SK-N-SH treated with all-trans-retinoic acid at 6 μM for 48 hours (cell line): Measurements from ENCODE around the gene ALPG.

Source experiments
- ATAC-seq: fragments of 200-7000 bp; cut with Tn5 transposase; 3 replicates; pipeline ENCODE4 v1.9.1; 2020; ENCODE audit warnings: mild to moderate bottlenecking, moderate library complexity
- BACH2 ChIP-seq: fragments of 250-450 bp; sonication (Bioruptor Pico); IDR thresholded peaks from 2 replicates; pipeline ENCODE4 v1.9.0; 2021; ENCODE audit warnings: mild to moderate bottlenecking, borderline replicate concordance
- CSDC2 ChIP-seq: fragments of 250-450 bp; sonication (Bioruptor Pico); IDR thresholded peaks from 2 replicates; pipeline ENCODE4 v1.5.0; 2020; ENCODE audit warnings: mild to moderate bottlenecking, moderate library complexity
- ESRRG ChIP-seq: fragments of 250-450 bp; sonication (Bioruptor Pico); IDR thresholded peaks from 2 replicates; pipeline ENCODE4 v1.6.1; 2021; ENCODE audit warnings: mild to moderate bottlenecking
- GLIS3 ChIP-seq: fragments of 250-450 bp; sonication (Bioruptor Pico); IDR thresholded peaks from 2 replicates; pipeline ENCODE4 v1.5.0; 2020; ENCODE audit warnings: mild to moderate bottlenecking, moderate library complexity
- ISL1 ChIP-seq: fragments of 250-450 bp; sonication (Bioruptor Pico); IDR thresholded peaks from 2 replicates; pipeline ENCODE4 v2.1.2; 2022; ENCODE audit warnings: mild to moderate bottlenecking, moderate library complexity
- OSR1 ChIP-seq: fragments of 250-450 bp; sonication (Bioruptor Pico); IDR thresholded peaks from 2 replicates; pipeline ENCODE4 v1.8.0; 2022; ENCODE audit warnings: moderate library complexity, mild to moderate bottlenecking, inconsistent platforms
- PATZ1 ChIP-seq: fragments of 250-450 bp; sonication (Bioruptor Pico); IDR thresholded peaks from 2 replicates; pipeline ENCODE4 v1.8.0; 2020; ENCODE audit warnings: mild to moderate bottlenecking, moderate library complexity, borderline replicate concordance
- PPARA ChIP-seq: fragments of 250-450 bp; sonication (Bioruptor Pico); IDR thresholded peaks from 2 replicates; pipeline ENCODE4 v1.5.0; 2020; ENCODE audit warnings: mild to moderate bottlenecking, borderline replicate concordance
- RARB ChIP-seq: fragments of 250-450 bp; sonication (Bioruptor Pico); IDR thresholded peaks from 2 replicates; pipeline ENCODE4 v1.8.0; 2021; ENCODE audit warnings: mild to moderate bottlenecking, moderate library complexity
- SNAI2 ChIP-seq: fragments of 250-450 bp; sonication (Bioruptor Pico); IDR thresholded peaks from 2 replicates; pipeline ENCODE4 v1.5.0; 2020; ENCODE audit warnings: mild to moderate bottlenecking, moderate library complexity
- TCF4 ChIP-seq: fragments of 250-450 bp; sonication (Bioruptor Pico); IDR thresholded peaks from 2 replicates; pipeline ENCODE4 v1.8.0; 2021; ENCODE audit warnings: mild to moderate bottlenecking, moderate library complexity, borderline replicate concordance
- TOX ChIP-seq: fragments of 250-450 bp; sonication (Bioruptor Pico); IDR thresholded peaks from 2 replicates; pipeline ENCODE4 v1.8.0; 2021; ENCODE audit warnings: mild to moderate bottlenecking, moderate library complexity, borderline replicate concordance
- TSHZ2 ChIP-seq: fragments of 250-450 bp; sonication (Bioruptor Pico); IDR thresholded peaks from 2 replicates; pipeline ENCODE4 v1.5.0; 2020; ENCODE audit warnings: mild to moderate bottlenecking, moderate library complexity
- ZC3H10 ChIP-seq: fragments of 250-450 bp; sonication (Bioruptor Pico); IDR thresholded peaks from 2 replicates; pipeline ENCODE4 v1.5.1; 2021; ENCODE audit warnings: mild to moderate bottlenecking, moderate library complexity
- ZFP3 ChIP-seq: fragments of 250-450 bp; sonication (Bioruptor Pico); IDR thresholded peaks from 2 replicates; pipeline ENCODE4 v1.5.0; 2020; ENCODE audit warnings: mild to moderate bottlenecking, moderate library complexity
- ZFP30 ChIP-seq: fragments of 450-650 bp; formaldehyde crosslinking; IDR thresholded peaks from 2 replicates; pipeline ENCODE4 v1.5.0; 2022; ENCODE audit warnings: mild to moderate bottlenecking, moderate library complexity
- ZNF565 ChIP-seq: fragments of 450-650 bp; formaldehyde crosslinking; conservative IDR thresholded peaks from 2 replicates; pipeline ENCODE4 v1.5.0; 2020; ENCODE audit warnings: low read depth, mild to moderate bottlenecking, moderate library complexity
- ZNF70 ChIP-seq: fragments of 450-650 bp; formaldehyde crosslinking; IDR thresholded peaks from 2 replicates; pipeline ENCODE4 v1.5.0; 2020; ENCODE audit warnings: mild to moderate bottlenecking, moderate library complexity
- ZNF8 ChIP-seq: fragments of 450-650 bp; formaldehyde crosslinking; IDR thresholded peaks from 2 replicates; pipeline ENCODE4 v1.5.0; 2020; ENCODE audit warnings: mild to moderate bottlenecking, moderate library complexity
- TF ChIP-seq, protein P1 (sequence below): fragments of 250-450 bp; sonication (Bioruptor Pico); IDR thresholded peaks from 2 replicates; pipeline ENCODE4 v1.5.1; 2021; ENCODE audit warnings: mild to moderate bottlenecking, moderate library complexity
- TF ChIP-seq, protein P2 (sequence below): fragments of 250-450 bp; sonication (Bioruptor Pico); IDR thresholded peaks from 2 replicates; pipeline ENCODE4 v1.8.0; 2021; ENCODE audit warnings: low read depth, mild to moderate bottlenecking, moderate library complexity, borderline replicate concordance
- TF ChIP-seq, protein P3 (sequence below): fragments of 250-450 bp; sonication (Bioruptor Pico); IDR thresholded peaks from 2 replicates; pipeline ENCODE4 v1.5.1; 2020; ENCODE audit warnings: low read depth, mild to moderate bottlenecking, moderate library complexity

Gene ALPG

GRCh38 chr2:232457121-232458011, 50.7 kb downstream of the ALPG start (continued):
- TF ChIP-seq TSHZ2 (CRISPR knock-in tag) (no peak), OSR1 (CRISPR knock-in tag) (no peak), ZFP3 (CRISPR knock-in tag) (no peak), ZNF70 (CRISPR knock-in tag) (no peak), ZNF8 (CRISPR knock-in tag) (no peak), ZC3H10 (CRISPR knock-in tag) (no peak)
- TF ChIP-seq, protein P1, sequence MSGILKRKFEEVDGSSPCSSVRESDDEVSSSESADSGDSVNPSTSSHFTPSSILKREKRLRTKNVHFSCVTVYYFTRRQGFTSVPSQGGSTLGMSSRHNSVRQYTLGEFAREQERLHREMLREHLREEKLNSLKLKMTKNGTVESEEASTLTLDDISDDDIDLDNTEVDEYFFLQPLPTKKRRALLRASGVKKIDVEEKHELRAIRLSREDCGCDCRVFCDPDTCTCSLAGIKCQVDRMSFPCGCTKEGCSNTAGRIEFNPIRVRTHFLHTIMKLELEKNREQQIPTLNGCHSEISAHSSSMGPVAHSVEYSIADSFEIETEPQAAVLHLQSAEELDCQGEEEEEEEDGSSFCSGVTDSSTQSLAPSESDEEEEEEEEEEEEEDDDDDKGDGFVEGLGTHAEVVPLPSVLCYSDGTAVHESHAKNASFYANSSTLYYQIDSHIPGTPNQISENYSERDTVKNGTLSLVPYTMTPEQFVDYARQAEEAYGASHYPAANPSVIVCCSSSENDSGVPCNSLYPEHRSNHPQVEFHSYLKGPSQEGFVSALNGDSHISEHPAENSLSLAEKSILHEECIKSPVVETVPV (CRISPR knock-in tag), result no peak

DNA sequence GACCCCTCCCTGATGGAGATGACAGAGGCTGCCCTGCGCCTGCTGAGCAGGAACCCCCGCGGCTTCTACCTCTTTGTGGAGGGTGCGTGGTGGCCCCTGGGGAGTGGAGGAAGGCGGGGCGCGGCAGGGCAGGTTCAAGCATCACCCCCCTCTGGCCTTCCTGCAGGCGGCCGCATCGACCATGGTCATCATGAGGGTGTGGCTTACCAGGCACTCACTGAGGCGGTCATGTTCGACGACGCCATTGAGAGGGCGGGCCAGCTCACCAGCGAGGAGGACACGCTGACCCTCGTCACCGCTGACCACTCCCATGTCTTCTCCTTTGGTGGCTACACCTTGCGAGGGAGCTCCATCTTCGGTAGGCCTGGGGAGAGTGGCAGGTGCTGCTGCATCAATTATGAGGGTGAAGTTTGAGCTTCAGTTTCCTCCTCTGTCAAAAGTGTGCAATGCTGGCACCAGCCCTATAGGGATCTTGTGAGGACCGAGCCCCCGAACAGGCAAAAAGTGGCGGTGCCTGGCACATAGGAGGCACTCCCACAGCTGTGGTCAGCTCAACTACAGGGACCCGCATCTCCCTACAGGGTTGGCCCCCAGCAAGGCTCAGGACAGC, 51.5 kb downstream of the ALPG start:
- TF ChIP-seq ZNF70 (CRISPR knock-in tag) (no peak), ZNF8 (CRISPR knock-in tag) (no peak), ESRRG (CRISPR knock-in tag) (no peak), GLIS3 (CRISPR knock-in tag) (no peak), CSDC2 (no peak), ISL1 (CRISPR knock-in tag) (no peak), RARB (no peak), PATZ1 (CRISPR knock-in tag) (no peak), ZNF565 (no peak), TCF4 (CRISPR knock-in tag) (no peak), PPARA (CRISPR knock-in tag) (no peak), SNAI2 (CRISPR knock-in tag) (no peak), BACH2 (CRISPR knock-in tag) (no peak), ZFP30 (CRISPR knock-in tag) (no peak), TSHZ2 (CRISPR knock-in tag) (no peak), TOX (CRISPR knock-in tag) (no peak)
- TF ChIP-seq, protein P2, sequence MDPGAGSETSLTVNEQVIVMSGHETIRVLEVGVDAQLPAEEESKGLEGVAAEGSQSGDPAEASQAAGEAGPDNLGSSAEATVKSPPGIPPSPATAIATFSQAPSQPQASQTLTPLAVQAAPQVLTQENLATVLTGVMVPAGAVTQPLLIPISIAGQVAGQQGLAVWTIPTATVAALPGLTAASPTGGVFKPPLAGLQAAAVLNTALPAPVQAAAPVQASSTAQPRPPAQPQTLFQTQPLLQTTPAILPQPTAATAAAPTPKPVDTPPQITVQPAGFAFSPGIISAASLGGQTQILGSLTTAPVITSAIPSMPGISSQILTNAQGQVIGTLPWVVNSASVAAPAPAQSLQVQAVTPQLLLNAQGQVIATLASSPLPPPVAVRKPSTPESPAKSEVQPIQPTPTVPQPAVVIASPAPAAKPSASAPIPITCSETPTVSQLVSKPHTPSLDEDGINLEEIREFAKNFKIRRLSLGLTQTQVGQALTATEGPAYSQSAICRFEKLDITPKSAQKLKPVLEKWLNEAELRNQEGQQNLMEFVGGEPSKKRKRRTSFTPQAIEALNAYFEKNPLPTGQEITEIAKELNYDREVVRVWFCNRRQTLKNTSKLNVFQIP, result no peak
- TF ChIP-seq, protein P3, sequence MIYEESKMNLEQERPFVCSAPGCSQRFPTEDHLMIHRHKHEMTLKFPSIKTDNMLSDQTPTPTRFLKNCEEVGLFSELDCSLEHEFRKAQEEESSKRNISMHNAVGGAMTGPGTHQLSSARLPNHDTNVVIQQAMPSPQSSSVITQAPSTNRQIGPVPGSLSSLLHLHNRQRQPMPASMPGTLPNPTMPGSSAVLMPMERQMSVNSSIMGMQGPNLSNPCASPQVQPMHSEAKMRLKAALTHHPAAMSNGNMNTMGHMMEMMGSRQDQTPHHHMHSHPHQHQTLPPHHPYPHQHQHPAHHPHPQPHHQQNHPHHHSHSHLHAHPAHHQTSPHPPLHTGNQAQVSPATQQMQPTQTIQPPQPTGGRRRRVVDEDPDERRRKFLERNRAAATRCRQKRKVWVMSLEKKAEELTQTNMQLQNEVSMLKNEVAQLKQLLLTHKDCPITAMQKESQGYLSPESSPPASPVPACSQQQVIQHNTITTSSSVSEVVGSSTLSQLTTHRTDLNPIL (CRISPR knock-in tag), result no peak

More for the DNA sequence above, 51.5 kb downstream of the ALPG start:
- ATAC-seq, result no peak
